CD4-positive, alpha-beta T cell treated with Interleukin-6 for 4 hours (primary cell): ENCODE results near the gene ACKR2.
A peak's percentile ranks its signal among the peaks of the same experiment; 100 is the strongest.

Source experiments
- DNase-seq: peaks from one replicate; pipeline ENCODE4 v3.0.0-alpha.2; 2020; ENCODE audit warnings: mixed read lengths

Gene ACKR2

DNA sequence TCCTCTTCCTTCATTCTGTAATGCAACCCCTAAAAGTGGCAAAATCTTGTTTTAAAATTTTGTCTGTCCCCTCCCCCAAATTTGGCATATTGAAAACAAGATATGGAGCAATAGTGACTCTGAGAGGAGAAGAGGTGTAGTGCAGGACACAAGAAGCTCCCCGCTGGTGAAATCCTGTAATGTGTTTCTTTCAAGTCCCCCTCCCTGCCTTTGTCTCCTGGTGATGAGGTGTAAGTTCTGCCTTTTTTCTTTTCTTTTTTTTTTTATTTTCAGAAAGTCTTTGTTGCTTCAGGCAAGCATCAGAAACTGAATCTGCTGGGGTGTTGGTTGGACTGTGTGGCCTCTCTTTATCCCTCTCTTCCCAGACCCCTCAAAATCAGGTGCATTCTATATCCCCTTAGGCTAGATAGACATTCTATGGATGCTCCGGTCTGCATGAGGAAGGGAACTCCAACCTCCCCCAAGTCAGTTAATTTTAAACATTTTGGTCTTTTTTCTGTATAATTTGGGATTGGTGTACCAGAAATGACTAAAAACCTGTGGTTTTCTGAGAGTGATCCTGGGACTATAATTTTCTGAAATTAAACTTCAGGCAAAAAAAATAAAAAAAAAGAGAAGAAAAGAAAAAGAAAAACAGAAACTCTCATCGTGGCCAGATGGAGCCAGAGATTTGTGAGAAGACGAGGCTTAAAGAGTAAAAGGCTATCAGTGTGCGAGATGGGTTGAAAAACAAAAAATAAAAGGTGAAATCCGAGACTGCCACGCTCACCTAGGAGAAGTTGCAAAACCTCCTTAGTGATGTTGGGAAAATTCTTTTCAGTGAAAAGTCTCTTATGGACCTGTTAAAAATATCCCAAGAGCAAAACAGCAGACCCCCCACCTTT, 21.4 kb downstream of the ACKR2 start:
- no peak for DNase-seq

DNA sequence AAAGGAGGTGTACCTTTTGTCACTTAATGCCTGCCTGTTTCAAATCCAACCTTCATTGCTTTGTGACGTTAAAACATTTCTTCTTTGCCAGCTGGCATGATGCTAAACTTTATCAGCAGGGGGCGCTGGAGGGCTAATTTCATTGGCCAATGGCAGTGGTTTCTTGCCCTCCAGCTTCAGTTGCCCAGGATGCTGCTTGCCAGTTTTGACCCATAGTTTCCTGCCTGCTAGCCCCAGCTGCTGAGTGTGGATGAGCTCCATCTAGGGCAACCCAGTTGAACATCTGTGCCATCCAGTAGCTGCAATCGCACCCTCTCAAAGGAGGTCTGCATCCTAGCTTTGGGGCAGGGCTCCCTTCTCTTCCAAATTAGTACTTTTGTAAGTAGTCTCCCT, 22.1 kb downstream of the ACKR2 start:
- DNase-seq, result peak; percentile 82

DNA sequence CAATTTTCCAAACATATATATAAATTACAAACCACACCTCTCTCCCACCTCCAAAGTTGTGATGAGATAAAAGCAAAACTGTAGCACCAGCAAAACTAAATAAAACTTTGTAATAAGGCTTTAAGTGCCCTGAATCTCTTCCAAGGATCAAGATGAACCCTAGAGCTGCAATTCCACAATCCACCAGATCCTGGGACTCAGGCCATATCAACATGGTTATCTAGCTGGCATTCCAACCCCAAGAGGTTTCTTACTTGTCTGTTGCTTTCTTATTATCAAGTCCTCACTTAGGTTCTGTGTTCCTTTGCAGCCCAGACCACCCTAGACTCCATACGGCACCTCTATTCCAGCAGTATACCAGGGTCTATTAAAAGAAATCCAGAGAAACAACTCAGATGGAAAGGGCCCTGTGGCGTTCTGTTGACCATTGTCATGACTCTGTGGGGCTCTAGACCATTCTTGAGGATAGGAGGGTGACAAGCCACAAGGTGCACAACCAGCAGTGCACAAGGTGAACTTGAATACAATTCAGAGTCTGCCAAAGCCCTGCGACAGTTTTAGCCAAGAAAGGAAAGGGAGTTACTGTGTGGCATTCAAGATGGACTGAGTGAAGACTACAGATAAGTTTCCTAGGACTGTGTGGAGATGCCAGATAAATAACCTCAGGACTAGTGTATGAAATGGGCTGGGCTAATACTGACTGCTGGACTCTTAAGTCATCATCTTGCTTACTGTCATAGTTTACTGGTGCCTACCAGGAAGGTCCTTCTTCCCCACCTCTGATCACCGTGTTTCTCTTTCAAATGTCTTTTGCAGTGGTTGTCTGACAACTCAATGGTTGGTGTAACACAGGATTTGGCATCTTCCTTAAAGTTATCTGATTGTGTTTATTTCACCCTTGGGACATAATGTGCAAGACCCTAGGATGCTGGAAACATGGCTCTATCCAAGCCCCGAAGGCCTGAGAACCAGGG, 27.2 kb downstream of the ACKR2 start:
- DNase-seq, result no peak

DNA sequence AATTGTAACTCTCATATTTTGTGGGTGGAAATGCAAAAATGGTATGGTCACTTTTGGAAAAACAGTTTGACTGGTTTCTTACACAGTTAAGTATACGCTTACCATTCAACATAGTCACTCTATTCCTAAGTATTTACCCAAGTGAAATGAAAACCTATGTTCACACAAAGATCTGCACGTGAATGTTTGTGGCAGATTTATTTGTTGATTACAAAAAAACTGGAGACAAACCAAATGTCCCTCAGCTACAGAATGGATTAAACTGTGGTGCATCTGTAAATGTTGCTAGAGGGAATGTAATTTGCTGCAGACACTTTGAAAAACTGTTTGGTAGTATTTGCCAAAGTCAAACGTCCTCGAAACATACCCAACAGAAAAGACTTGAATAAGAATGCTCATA, 29.3 kb downstream of the ACKR2 start:
- no peak for DNase-seq

DNA sequence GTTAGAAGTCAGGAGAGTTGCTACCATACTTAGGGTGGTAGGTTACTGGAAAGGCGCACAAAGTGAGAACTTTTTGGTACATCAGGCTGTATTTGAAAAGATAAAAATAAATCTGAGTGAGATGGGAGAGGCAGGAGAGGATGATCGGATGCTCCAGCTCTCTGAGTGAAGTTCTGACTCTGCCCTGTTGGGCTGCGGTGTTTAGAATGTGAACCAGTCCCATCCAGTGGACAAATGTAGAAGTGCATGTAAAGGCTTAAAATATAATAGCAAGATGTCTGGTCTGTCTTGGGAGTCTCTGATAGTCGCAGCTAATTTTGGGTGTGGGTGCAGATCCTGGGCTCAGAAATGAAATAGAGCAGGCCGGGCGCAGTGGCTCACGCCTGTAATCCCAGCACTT, 30.4 kb downstream of the ACKR2 start:
- peak; percentile 36 for DNase-seq

DNA sequence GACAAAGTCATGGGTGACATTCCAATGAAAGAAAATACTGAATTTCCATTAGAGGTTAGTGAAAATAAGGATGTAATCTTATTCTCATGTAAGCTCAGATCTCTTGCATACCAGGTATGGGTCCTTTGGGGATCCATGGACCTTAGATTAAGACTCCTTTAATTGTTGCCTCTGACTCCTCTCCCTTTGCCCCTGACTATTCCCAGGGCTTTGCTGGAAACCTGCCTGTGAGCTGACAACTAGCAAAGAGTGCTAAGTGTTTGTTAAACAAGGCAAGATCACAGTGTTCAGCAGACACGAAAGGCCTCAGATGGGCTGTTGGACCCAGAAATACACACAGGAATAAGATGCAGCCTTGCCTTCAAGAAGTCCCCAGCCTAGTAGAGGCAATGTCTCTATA, 32.1 kb downstream of the ACKR2 start:
- DNase-seq, result no peak

DNA sequence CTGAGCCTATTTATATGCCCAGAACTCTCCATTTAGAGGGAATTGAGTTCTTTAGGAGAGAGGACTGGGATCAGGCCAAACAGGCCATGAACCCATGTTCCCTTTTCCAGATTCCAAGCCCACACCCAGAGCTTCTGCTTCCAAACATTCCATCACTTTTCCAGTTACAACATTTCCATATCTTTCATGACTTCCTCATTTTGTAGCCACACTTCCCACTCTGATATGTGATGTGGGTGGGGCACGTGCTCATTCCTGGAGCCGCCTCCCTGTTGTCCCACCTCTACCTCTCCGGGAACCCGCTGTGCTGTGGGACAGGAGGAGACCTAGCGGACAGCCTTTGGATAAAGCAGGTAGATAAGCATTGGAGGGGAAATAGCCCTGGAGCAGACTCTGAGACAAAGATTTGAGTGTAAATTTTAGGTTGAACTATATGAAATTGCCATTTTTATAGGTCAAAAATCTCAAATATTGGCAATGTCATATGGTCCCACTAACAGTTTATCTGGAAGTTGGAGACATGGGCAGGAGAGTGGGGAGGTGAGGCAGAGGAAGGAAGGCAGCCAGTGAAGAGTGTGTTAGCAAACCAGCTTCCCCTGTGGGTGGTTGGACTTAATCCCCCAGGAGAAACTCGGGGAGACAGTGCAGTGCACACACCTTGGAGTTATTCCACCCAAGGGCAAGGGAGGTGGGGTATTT, 34.6 kb downstream of the ACKR2 start:
- DNase-seq, result no peak

DNA sequence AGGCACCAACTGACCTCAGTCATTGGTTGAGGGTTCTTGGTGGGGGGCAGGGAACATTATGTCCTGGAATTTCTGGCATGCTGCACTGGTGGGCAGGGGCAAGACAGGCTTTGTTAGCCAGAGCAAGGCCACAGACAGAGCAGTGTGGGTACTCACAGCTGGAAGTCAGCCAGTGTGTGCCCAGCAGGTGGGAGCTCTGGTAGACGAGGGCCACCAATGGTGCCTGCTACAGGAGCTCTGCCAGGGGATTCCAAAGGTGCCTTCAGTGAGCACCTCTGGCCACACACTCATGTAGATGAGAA, 35.1 kb downstream of the ACKR2 start:
- DNase-seq, result no peak

DNA sequence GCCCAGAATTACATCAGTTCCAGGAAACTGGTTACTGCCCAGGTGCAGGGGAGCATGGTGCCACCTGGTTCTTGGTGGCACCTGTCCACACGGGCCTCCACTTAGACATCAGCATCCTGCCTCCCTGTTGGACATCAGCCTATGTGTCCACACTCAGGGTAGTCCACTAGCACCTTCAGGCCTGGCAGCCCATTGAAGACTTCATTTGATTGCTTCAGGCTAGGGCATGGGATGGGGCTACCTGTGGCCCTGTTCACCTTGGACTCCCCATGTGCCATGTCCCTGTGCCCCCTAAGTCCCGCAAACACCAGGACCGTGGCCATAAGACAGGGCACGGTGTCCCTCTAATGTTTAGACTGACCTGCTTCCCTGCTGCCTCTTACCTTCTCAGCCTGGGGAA, 35.6 kb downstream of the ACKR2 start:
- no peak for DNase-seq

DNA sequence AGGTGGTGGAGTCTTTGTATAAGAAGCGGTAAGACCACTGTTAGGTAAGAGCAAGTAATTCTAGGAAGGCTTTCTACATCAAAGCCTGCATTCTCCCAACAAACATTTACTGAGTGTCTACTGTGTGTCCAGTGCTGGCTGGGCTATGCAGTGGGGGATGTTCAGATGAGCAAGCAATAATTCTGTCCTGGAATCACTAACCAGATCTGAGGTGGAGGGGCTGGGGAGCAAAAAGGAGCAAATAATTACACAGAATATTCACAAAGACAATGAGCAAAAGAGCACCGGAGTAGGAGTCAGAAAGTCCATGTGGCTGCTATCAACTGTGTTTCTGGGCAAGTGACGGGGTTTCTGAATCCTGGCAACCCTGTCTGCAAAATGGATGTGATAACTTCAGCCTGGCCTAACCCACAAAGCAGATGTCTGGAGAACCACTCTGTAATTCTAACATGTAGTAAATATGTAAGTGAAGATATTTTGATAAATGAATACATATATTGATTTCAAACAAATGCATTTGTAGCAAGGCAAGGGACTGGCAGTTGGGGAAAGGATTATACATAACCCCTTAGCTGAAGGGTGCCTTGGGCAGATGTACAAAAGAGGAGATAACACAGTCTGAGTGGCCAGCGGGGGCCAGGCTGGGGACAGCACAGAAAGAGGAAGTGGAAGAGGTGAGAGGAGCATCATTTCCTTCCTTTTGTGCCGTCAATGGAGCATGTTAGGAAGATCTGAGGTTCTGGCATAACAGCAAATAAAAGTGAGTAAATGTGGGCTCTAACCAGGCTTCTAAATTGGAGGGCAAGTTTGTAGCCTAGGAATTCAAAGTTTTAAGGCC, 37.7 kb downstream of the ACKR2 start:
- no peak for DNase-seq

DNA sequence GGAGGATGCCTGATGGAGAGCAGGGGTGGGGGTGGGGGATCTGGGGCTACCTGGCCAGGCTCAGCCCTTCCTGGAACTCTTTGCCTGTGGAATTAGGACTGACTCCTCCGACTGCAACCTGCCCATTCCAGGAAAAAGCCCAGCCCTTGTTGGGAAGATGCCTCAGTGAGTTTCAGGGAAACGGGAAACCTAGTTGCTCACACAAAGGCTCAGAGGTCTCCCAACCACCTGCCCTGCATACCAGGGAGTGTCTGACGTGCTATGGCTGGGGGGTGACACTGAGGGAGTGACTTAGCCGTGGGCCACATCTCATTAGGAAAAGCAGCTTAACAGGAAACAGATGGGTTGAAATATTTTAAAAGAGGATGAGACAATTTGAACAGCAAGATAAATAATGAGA, 38.5 kb downstream of the ACKR2 start:
- DNase-seq, result no peak

DNA sequence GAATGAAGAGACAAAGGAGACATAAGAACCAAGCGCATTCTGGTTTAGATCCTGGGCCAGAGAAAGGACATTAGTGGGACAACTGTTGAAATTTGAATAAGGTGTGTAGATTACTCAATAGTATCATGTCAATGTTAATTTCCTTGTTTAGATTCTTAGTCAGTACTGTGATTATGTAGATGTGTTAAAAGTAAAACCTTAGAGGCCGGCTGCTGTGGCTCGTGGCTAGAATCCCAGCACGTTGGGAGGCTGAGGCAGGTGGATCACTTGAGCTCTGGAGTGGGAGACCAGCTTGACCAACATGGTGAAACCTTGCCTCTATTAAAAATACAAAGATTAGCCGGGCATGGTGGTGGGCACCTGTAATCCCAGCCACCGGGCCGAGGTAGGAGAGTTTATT, 39.8 kb downstream of the ACKR2 start:
- no peak for DNase-seq

DNA sequence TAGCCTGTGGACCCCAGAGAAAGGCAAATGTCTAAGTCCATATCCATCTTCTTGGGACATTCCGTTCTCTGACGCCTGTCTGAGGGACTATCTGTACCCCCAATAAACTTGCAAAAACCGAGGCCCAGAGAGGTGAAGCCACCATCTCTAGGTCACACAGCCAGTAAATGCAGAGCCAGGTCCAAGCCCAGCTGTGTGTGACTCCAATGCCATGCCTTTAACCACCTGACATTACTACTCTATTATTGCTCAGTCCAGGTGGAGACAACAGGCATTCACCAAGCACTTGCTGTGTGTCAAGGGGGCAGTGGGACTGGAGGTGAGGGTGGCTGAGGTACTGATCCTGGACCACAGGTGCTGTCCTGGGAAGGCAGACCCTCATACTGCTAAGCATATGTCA, 41.0 kb downstream of the ACKR2 start:
- no peak for DNase-seq

DNA sequence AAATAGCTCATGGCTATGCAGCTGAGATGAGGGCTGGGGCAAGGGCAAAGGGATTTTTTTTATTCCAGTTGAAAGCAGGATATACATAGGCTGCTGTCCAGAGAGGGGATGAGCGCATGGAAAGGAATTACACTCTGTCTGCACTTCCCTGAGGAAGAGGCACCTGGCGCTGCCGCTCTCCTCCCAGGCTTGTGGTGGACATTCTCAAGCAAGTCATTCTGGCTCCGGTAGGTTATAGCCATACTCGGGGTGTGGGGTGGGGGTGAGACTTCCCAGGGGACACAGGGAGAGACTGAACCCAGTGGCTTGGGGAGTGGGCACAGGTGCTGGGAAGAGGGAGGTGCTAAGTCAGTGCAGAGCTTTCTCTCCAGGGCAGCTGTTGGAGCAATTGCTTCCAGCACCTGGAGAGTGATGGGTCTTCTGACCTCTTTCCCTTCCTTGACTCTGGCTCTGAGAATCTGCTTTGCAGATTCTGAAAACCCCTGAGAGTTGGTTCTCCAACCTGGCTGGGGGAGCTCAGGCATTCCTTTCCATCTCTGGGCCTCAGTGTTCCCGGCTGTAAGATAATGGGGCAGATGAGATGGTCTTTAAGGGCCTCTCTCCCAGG, 42.1 kb downstream of the ACKR2 start:
- DNase-seq, result no peak

DNA sequence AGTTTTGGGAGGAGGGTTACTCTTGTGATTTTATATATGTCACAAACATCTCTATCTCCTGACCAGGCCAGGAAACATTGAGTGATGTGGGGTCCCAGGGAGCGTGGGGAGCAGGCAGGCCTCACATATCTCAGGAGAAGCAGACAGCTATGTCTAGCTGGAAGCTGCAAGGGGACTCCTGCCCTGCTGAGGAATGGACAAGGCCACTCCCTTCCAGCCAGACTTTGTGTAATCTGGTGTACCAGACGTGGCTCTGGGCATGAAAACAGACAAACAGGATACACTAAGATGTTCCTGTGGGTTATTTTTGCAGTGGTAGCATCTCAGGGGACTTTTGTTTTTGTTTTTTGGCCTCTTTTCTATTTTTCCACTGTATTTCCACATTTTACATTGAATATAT, 43.2 kb downstream of the ACKR2 start:
- no peak for DNase-seq

DNA sequence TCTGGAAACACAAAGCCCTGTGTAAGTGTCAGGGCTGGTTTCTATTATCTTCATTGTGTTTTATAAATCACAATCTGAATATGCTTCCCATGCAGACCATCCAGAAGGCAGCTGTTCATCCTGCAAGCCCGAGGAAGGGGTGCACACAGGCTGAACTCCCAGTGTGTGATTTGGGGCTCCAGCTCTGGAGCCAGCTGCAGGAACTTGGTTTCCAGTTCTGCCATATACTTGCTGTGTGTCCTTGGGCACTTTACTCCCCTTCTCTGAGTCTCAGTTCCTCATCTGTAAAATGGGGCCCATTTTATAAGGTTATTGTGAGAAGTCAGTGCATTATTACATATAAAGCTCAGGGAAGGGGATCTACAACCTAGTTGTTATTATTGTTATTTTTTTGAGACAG, 43.8 kb downstream of the ACKR2 start:
- DNase-seq, result no peak

DNA sequence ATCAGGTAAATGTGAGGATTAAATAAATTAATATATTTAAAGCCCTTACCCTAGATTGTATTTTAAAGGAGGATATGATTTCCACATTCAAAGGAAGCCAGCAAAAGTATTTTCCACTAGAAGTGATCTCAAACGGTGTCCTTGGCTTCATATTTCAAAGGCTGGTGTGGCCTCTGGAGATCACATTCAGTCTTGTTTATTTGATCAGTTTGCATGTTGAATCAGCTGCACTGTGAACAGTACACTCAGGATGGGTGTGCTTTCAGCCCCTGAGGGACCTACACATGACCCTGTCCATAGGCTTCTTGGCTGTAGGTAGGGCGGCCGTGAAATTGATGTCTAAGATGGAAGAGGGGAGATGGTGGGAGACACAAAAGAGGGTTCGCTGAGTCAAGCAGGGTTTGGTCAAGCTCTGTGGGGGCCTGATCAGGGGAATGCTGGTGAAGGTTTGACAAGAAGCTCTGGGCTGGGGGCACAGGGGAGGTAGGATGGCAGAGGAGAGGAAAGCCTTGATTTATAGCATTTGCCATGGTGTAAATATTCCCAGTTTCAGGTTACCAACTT, 44.6 kb downstream of the ACKR2 start:
- no peak for DNase-seq

DNA sequence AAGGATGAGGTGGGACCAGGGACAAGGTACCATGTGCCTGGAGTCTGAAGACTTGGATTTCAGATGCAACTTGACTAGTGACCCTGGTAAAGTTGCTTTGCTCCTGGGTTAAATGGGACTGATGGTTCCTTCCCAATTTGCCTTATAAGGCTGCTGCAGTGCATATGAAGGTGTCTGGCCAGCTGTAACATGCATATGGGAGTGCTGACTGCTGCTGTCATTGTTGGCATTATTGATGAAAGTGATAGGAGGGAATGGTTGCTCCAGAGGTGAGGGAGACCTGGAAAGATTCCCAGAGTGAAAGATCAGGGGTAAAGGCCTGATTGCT, 45.9 kb downstream of the ACKR2 start:
- DNase-seq, result no peak

DNA sequence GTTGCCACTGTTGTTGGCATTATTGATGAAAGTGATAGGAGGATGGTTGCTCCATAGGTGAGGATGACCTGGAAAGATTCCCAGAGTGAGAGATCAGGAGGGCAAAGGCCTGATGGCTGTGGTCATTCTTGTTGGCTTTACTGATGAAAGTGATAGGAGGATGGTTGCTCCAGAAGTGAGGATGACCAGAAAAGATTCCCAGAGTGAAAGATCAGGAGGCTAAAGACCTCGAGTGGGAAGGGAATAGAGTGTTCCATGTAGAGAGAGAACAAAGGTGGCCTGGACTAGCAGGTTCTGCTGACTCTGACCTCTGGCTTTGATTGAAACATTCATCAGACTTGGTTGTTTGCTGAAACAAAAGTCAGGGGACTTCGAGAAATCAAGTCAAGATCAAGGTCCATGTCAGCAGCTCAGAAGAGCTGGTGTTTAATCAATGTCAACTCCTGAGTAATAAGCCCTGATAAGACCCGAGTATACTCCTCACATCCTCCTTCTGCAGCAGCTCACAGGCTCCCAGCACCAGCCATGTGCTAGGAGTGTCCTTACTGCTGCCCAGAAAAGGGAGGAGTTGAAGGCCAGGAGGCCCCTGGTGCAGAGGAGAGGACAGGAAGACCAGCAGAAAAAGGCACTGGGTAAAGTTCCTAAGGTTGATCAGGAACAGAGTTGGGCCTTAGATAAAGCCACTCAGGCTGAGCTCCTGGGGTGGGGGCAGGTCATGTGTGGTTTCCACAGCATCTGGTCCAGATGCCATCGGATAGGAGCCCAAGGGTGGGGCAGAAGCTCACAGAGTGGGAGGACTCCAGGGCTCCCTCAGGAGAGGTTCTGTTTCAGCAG, 46.5 kb downstream of the ACKR2 start:
- no peak for DNase-seq

DNA sequence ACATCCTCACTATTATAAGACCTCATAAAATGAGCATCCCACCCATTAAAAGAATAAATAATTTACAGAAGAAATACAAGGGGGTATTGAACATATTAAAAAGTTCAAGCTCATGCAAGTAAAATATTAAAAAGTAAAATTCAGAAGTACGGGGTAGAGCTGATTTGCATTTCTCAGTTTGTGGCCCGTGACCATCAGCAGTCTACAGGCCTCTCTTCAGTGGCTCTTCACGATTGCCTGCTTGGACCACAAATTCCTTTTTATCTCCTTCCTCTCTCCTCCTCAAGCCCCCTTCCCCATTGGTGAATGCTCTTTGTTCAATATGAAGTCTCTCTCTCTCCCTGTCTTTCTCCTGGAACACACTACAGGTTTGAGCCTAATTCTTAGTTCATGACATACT, 47.3 kb downstream of the ACKR2 start:
- no peak for DNase-seq
